Measurements from ENCODE around the gene AKAP13. TPM values are rescaled to one million over a fixed set of nuclear protein-coding genes. Genes with fewer than 3 reads are reported as not detected.
"Not testable (repeated sequence)": the region's sequence is repeated elsewhere in the genome, so short reads cannot be mapped to it uniquely, and the experiment has no call there.

Gene AKAP13
- total RNA-seq, 1 donor from 2014 or later = 112 TPM

- no peak for DNase-seq (ENCODE audit: extremely low read depth, low read depth, low spot score)
Measured at GRCh38 chr15:85795337-85796305, 415.2 kb downstream of the AKAP13 start.

- DNase-seq (ENCODE audit: extremely low read depth, low read depth, low spot score) = not testable (repeated sequence)
Measured at GRCh38 chr15:85796371-85796770, 416.0 kb downstream of the AKAP13 start.
